Activated naive CD4-positive, alpha-beta T cell treated with anti-CD3 and anti-CD28 coated beads, Interleukin-2, amount 50 U/mL, for 16 hours (primary cell): Measurements from ENCODE around the gene ANKLE2.
"Not testable (repeated sequence)": the region's sequence is repeated elsewhere in the genome, so short reads cannot be mapped to it uniquely, and the experiment has no call there.

Source experiments
- DNase-seq: peaks from one replicate; pipeline ENCODE4 v3.0.0-alpha.2; 2020

ANKLE2 gene

GRCh38 chr12:132776816-132777568, 15.4 kb upstream of the ANKLE2 start:
- DNase-seq = no peak

GRCh38 chr12:132776230-132776625, 14.6 kb upstream of the ANKLE2 start:
- not testable (repeated sequence) for DNase-seq

DNA sequence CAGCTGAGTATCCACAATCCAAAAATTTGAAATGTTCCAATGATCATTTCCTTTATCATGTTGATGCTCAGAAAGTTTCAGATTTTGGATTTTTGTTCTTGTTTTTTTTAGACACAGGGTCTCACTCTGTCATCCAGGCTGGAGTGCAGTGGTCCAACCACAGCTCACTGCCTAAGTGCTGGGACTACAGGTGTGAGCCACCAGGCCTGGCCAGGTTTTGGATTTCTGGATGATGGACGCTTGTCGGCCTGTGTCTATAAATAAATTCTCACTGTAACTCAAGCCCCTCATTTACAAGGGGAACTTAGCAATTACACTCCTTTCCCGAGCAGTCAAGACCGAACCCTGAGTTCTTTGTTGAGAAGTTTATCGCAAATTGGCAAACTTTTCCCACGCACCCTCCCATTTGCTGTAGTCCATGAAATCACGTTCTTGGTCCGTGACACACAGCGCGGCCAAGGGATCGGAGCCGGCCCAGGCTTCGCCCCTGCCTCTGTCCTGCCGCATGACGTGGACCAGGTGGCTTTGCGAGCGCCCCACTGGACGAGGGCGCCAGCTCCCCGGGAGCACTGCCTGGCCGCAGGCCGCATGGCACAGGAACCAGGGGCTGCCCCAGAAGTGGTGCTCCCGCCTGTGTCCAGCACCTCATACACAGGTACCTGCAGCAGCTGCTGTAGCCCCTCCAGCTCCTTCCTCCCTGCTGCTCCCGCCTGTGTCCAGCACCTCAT, 14.0 kb upstream of the ANKLE2 start:
- no peak for DNase-seq

DNA sequence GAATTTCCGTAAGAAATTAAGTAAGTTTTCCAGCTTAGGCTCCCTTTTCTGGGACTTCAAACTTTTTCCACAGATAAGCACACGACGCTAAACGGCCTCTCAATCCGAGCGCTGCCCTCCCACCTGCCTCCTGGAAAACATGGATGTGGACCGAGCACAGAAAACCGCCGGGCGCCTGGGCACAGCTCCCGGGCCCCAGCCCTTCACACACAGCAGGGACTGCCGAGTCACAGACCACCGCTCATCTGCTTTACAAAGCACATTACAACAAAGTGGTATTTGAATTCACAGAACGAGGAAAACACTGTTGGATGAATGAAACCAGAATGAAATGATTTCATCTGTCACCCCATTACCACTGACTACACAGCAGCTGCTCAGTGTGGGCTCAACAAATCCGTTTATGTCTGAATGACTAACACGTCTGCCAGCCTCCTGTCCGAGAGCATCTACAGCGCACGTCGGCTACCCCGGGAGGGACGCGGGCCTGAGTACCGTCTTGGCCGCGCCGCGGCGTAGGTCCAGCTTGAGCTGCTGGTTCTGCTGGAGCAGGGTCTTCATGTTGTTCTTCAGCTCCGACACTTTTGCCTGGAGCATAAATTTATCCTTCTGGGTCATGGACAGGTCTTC, 13.1 kb upstream of the ANKLE2 start:
- DNase-seq = no peak

GRCh38 chr12:132774159-132774558, 12.5 kb upstream of the ANKLE2 start:
- no peak for DNase-seq

- no peak for DNase-seq
These were observed 11.7 kb upstream of the ANKLE2 start for GRCh38 chr12:132773077-132773955.

DNA sequence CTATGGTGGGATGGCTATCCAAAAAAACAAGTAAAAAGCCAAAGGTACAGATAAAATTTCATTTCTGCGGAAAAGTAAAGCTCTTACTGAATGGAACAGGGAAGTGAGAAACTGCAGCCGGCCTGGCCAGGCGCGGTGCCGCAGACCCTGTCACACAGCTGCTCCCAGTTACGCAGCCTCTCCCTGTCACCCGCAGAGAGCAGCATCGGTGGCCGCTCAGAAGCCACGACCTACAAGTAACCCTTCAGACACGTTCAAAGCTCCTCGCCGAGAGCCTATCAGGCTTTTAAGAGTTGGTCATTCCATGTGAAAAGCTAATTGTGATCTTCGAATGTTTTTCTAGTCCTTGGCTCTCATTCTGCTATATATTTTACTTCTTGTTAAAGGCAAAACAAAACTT, 11.0 kb upstream of the ANKLE2 start:
- no peak for DNase-seq

DNA sequence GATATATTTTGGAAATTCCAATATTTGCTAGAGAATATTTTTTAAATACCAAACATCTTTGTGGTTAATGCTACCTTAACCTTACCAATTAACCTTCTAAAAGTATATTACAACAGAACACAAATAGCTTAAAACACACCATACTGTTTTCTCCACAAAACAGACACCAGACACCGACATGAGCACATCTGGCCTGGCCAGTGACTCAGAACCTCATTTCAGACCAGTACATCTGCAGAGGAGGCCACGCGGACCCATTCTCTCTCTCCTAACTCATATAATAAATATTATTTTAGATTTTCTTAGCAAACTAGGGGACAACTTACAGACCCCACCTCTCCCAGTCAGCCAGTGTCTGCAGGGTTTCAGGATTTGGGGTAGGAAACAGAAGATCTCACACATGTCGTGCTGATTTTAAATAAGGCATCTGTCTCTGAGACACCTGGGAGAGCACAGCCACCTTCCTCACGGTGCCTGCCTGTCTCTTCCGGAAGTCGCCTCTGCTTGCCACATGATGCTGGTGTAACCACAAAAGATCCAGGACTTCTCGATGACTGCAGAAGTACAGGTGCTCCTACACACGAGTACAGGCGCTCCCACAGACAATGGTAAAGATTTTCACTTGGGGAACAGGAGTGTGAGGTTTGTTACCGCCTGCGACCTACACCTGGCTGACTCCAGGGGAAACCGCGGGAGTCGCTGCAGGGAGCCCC, 9.7 kb upstream of the ANKLE2 start:
- DNase-seq = peak; percentile 43

DNA sequence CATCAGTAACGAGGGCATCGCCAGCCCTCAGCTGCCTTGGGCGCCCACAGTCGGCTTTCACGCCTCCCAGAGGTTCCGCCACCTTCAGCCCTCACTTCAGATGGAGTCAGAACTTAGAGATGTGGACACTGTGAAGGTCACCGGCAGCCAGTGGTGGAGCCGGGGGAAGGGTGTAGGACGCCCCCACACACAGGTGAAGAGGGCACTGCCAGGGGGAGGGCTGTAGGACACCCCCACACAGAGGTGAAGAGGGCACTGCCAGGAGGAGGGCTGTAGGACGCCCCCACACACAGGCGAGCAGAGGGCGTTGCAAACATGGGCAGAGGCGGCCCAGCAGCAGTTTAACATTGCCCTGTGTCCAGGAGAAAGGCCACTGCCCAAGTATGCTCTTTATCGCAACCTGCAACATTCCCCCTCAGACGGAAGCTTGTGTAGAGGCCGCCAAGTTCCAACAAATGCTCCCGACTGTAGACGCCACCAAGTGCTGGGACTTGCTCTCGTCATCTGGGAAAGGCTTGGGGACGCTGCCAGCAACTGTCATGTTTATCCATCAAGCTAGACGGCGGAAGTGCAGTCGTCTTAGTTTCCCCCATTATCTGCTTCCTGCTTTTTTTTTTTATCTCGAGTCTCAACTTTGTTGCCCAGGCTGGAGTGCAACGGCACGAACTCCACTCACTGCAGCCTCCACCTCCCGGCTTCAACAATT, 4.9 kb upstream of the ANKLE2 start:
- DNase-seq = no peak

- no peak for DNase-seq
These were observed 3.7 kb upstream of the ANKLE2 start for GRCh38 chr12:132765361-132765760.

DNA sequence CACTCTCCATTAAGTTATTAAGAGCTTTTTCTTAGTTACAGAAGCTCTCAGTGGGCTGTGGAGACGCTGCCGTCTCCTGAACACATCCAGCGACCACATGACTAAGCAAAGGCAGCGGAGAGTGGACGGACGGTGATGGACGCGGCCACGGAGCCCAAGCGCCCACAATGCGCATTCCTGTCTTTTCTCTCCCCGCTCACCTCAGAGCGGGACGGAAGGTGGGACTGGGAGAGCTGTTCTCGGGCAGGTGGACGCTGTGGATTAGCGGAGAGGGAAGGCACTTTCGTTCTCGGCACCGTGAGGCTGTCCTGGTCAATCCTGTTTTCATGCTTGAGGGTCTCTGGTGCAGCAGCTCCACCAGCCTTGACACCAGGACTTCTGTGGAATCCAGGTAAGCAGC, 2.6 kb upstream of the ANKLE2 start:
- no peak for DNase-seq

GRCh38 chr12:132761921-132762583, 420 bp upstream of the ANKLE2 start:
- DNase-seq = peak; percentile 89

GRCh38 chr12:132759359-132759758, 2.3 kb downstream of the ANKLE2 start:
- no peak for DNase-seq

DNA sequence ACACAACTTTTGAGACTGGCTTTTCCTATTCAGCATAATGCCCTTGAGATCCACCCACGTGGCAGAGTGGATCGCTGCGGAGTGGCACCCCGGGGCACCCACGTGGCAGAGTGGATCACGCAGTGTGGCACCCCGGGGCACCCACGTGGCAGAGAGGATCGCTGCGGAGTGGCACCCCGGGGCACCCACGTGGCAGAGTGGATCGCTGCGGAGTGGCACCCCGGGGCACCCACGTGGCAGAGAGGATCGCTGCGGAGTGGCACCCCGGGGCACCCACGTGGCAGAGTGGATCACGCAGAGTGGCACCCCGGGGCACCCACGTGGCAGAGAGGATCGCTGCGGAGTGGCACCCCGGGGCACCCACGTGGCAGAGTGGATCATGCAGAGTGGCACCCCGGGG, 2.8 kb downstream of the ANKLE2 start:
- DNase-seq = not testable (repeated sequence)

DNA sequence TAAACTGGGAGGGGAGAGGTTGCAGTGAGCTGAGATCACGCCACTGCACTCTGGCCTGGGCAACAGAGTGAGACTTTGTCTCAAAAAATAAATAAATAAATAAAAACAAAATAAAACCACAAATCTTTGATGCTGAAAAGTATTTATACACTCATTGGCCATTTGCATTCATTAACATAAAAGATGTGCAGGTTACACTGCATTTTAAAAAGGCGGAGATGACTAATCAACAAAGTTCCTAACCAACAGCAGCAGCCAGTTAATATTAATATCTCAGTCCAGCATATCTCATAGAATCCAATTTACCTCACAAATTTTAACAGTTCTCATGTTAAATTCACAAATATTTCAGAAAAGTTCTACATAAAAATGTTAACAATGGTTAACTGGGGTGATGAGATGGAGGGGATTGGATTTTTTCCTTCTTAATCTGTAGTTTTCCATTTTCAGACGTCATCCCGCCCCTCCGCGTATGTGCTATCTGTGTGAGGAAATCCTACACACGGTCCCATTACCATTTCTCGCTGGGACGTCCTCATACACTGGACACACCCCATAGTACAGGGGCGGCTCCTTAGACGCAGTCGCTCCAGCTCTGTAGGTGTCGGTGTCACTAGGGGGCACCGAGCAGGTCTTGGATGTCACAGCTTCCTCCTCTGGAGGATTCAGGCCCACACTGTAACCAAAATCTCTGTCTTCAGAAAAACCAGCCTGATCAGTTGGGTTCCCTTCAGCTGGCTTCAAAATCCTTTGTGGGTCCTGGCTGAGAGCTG, 7.3 kb downstream of the ANKLE2 start:
- no peak for DNase-seq

DNA sequence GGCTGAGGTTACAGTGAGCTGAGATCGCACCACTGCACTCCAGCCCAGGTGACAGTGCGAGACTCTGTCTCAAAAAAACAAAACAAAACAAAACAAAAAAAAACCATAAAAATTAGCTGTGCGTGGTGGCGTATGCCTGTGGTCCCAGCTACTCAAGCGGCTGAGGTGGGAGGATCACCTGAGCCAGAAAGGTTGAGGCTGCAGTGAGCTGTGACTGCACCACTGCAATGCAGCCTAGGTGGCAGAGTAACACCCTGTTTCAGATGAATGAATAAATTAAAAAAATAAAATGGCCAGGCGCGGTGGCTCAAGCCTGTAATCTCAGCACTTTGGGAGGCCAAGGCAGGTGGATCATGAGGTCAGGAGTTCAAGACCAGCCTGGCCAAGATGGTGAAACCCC, 8.0 kb downstream of the ANKLE2 start:
- DNase-seq = not testable (repeated sequence)

- no peak for DNase-seq
These were observed 13.3 kb downstream of the ANKLE2 start for GRCh38 chr12:132748319-132748718.

- DNase-seq = no peak
These were observed 13.7 kb downstream of the ANKLE2 start for GRCh38 chr12:132747896-132748295.

GRCh38 chr12:132747395-132747794, 14.2 kb downstream of the ANKLE2 start:
- DNase-seq = no peak

- DNase-seq = no peak
These were observed 15.0 kb downstream of the ANKLE2 start for GRCh38 chr12:132746613-132747012.
